IMR-90 (cell line): ENCODE results near the gene TENM4. TPM values are rescaled to one million over a fixed set of nuclear protein-coding genes. Genes with fewer than 3 reads are reported as not detected.

Source experiments
- ATAC-seq: fragments of 200-7000 bp; cut with Tn5 transposase; 2 replicates; pipeline ENCODE4 v1.9.1; 2020; ENCODE audit warnings: low read depth, mild to moderate bottlenecking, moderate library complexity
- BruUV-seq: library from RNA; stranded (reverse); fragments of 400-500 nt; replicated peaks from 2 replicates; lab custom pipeline; 2021; lab: Mats Ljungman, UMichigan
- CTCF ChIA-PET: fragments of 300-600 bp; formaldehyde crosslinking; extraction: SDS; loops from one replicate; lab custom pipeline; 2021; ENCODE audit warnings: antibody characterized with exemption; lab: Yijun Ruan, JAX
- POLR2A ChIA-PET: fragments of 300-600 bp; sonication (Branson Sonifier 250); formaldehyde crosslinking; loops from one replicate; lab custom pipeline; 2022; ENCODE audit warnings: antibody characterized with exemption; ENCODE audit not compliant: unreplicated experiment; lab: Charles Lee
- DNase-seq: peaks from one replicate; pipeline ENCODE4 v3.0.0; 2013
- H2AFZ ChIP-seq: replicated peaks from 2 replicates; pipeline ENCODE3; 2013; ENCODE audit warnings: low read length, mild to moderate bottlenecking; ENCODE audit not compliant: poor library complexity
- H2AK5ac ChIP-seq: 2 replicates; pipeline ENCODE4 v1.6.1; 2013; ENCODE audit warnings: low read depth, low read length, inconsistent platforms
- H2AK9ac ChIP-seq: replicated peaks from 2 replicates; pipeline ENCODE3; 2013; ENCODE audit warnings: mild to moderate bottlenecking, low read depth, low read length, moderate library complexity; ENCODE audit not compliant: poor library complexity
- H2BK120ac ChIP-seq: 2 replicates; pipeline ENCODE4 v1.6.1; 2013; ENCODE audit warnings: low read depth, low read length, inconsistent platforms
- H2BK15ac ChIP-seq: 3 replicates; pipeline ENCODE4 v1.6.1; 2013; ENCODE audit warnings: low read depth, low read length, inconsistent platforms
- H2BK20ac ChIP-seq: 2 replicates; pipeline ENCODE4 v1.6.1; 2013; ENCODE audit warnings: low read depth, mild to moderate bottlenecking, inconsistent platforms, low read length, moderate library complexity
- H2BK5ac ChIP-seq: 2 replicates; pipeline ENCODE4 v1.6.1; 2013; ENCODE audit warnings: mild to moderate bottlenecking, low read depth, low read length, inconsistent platforms; ENCODE audit not compliant: poor library complexity, severe bottlenecking
- H3K14ac ChIP-seq: replicated peaks from 2 replicates; pipeline ENCODE4 v1.6.1; 2013; ENCODE audit warnings: low read depth, low read length, inconsistent platforms
- H3K18ac ChIP-seq: 2 replicates; pipeline ENCODE4 v1.6.1; 2013; ENCODE audit warnings: low read depth, low read length, control low read depth
- H3K23ac ChIP-seq: 2 replicates; pipeline ENCODE4 v1.6.1; 2013; ENCODE audit warnings: low read depth, low read length, inconsistent platforms
- H3K27ac ChIP-seq: 2 replicates; pipeline ENCODE4 v1.5.1; 2013; ENCODE audit warnings: mild to moderate bottlenecking, control low read depth, low read length; ENCODE audit not compliant: insufficient read depth
- H3K27me3 ChIP-seq: 2 replicates; pipeline ENCODE4 v1.6.1; 2013; ENCODE audit warnings: low read length; ENCODE audit not compliant: control insufficient read depth, insufficient read depth
- H3K36me3 ChIP-seq: 2 replicates; pipeline ENCODE4 v1.6.1; 2013; ENCODE audit warnings: low read length, mixed read lengths; ENCODE audit not compliant: control insufficient read depth, insufficient read depth
- H3K4ac ChIP-seq: 2 replicates; pipeline ENCODE4 v1.6.1; 2013; ENCODE audit warnings: low read depth, low read length, inconsistent platforms
- H3K4me1 ChIP-seq: 2 replicates; pipeline ENCODE4 v1.6.1; 2013; ENCODE audit warnings: low read length, mixed read lengths; ENCODE audit not compliant: control insufficient read depth, insufficient read depth
- H3K4me2 ChIP-seq: 2 replicates; pipeline ENCODE4 v1.6.1; 2013; ENCODE audit warnings: low read depth, mild to moderate bottlenecking, control low read depth, low read length, moderate library complexity
- H3K4me3 ChIP-seq: 2 replicates; pipeline ENCODE4 v1.5.1; 2013; ENCODE audit warnings: low read depth, mild to moderate bottlenecking, control low read depth, low read length, moderate library complexity; ENCODE audit not compliant: insufficient read depth
- H3K56ac ChIP-seq: 2 replicates; pipeline ENCODE4 v1.6.1; 2013; ENCODE audit warnings: low read length, inconsistent platforms; ENCODE audit not compliant: insufficient read depth; ENCODE audit errors: extremely low read depth
- H3K79me1 ChIP-seq, 2 experiments: 2 replicates each; pipeline ENCODE4 v1.6.1; 2013; ENCODE audit warnings: low read length in 2 of 2, inconsistent platforms in 1 of 2, low read depth in 1 of 2
- H3K9ac ChIP-seq: 2 replicates; pipeline ENCODE4 v1.6.1; 2013; ENCODE audit warnings: low read depth, low read length, control low read depth
- H3K9me1 ChIP-seq: 2 replicates; pipeline ENCODE4 v1.6.1; 2013; ENCODE audit warnings: low read length, inconsistent platforms; ENCODE audit not compliant: insufficient read depth
- H3K9me3 ChIP-seq: 2 replicates; pipeline ENCODE4 v1.6.1; 2013; ENCODE audit warnings: low read length; ENCODE audit not compliant: control insufficient read depth, insufficient read depth
- H4K20me1 ChIP-seq: 2 replicates; pipeline ENCODE4 v1.6.1; 2013; ENCODE audit warnings: low read length, inconsistent platforms; ENCODE audit not compliant: insufficient read depth
- H4K5ac ChIP-seq: 2 replicates; pipeline ENCODE4 v1.6.1; 2013; ENCODE audit warnings: mild to moderate bottlenecking, low read depth, low read length, control low read depth
- H4K8ac ChIP-seq, 2 experiments: 2 replicates each; pipeline ENCODE4 v1.6.1; 2013; ENCODE audit warnings: low read depth in 2 of 2, low read length in 2 of 2, control low read depth in 1 of 2, inconsistent platforms in 1 of 2
- H4K91ac ChIP-seq: 2 replicates; pipeline ENCODE4 v1.6.1; 2013; ENCODE audit warnings: low read depth, low read length, inconsistent platforms; ENCODE audit not compliant: insufficient read depth
- BHLHE40 ChIP-seq: fragments of 150-350 bp; IDR thresholded peaks from 2 replicates; pipeline ENCODE4 v1.6.1; 2016; ENCODE audit warnings: mild to moderate bottlenecking, low read depth, low read length
- MAFK ChIP-seq: IDR thresholded peaks from 2 replicates; pipeline ENCODE4 v1.6.1; 2012; ENCODE audit warnings: low read depth, low read length, improper control_type of control experiment
- MAZ ChIP-seq: IDR thresholded peaks from 2 replicates; pipeline ENCODE4 v1.6.1; 2012; ENCODE audit warnings: low read depth, mild to moderate bottlenecking, low read length, improper control_type of control experiment, moderate library complexity, borderline replicate concordance
- POLR2A ChIP-seq: IDR thresholded peaks from 2 replicates; pipeline ENCODE4 v1.6.1; 2012; ENCODE audit warnings: mild to moderate bottlenecking, low read depth, low read length
- RFX5 ChIP-seq: IDR thresholded peaks from 2 replicates; pipeline ENCODE4 v1.8.0; 2012; ENCODE audit warnings: low read depth, mild to moderate bottlenecking, low read length, moderate library complexity
- WGBS, 2 experiments: methylation state at CpG; one replicate each; pipeline versions ENCODE4 v1.1.5 to v1.1.7; 2013; ENCODE audit warnings: missing lambda C conversion rate in 2 of 2; ENCODE audit not compliant: insufficient read length in 1 of 2; ENCODE audit errors: extremely low coverage in 2 of 2; 5-methylcytosine and 5-hydroxymethylcytosine counted together
- dilution Hi-C: fragments of 300-500 bp; cut with HindIII; formaldehyde crosslinking; loops from one replicate; pipeline ENCODE4 v1.14.3; 2018; ENCODE audit warnings: low sequenced_read_pairs; ENCODE audit not compliant: unreplicated experiment
- in situ Hi-C: fragments of 300-500 bp; cut with MboI; formaldehyde crosslinking; loops from 3 replicates; pipeline ENCODE4 v1.14.3; 2019; ENCODE audit warnings: low sequenced_read_pairs, inconsistent platforms, mixed read lengths
- intact Hi-C: fragments of 100-400 bp; cut with micrococcal nuclease; formaldehyde crosslinking; loops from 2 replicates; pipeline ENCODE4 v1.10.0; 2022
- polyA plus RNA-seq, 3 experiments: library from polyadenylated mRNA; depleted of rRNA; stranded (reverse); fragments of >200 nt; gene quantifications; 2 replicates each; pipeline ENCODE4 v1.2.3, GENCODE V29; 2012; ENCODE audit warnings: low replicate concordance in 1 of 3
- total RNA-seq: library from RNA; depleted of rRNA; stranded (reverse); fragments of >200 nt; gene quantifications from 2 replicates; pipeline ENCODE4 v1.2.3, GENCODE V29; 2012

The TENM4 gene
- total and polyA plus RNA-seq, 2 of the 4 experiments (the other 2 are of a cell fraction) = 7.4 to 9.0 TPM

GRCh38 chr11:78727816-78728215 is 713.0 kb downstream of the TENM4 start:
- Histone ChIP-seq H4K8ac (no peak overlapping the region), H3K27me3 (no peaks in the 10 kb centered on the region), H4K20me1 (no peaks in the 10 kb centered on the region), H3K4me1 (peaks cover 3% of the 10 kb centered on the region; the same call in 1 of the 2 replicates), H3K4me3 (no peak overlapping the region), H3K4me2 (no peak overlapping the region), H2BK15ac (no peak overlapping the region; the same call in 2 of the 3 replicates), H3K14ac (no peak overlapping the region), H3K18ac (no peak overlapping the region), H3K36me3 (peaks cover 12% of the 10 kb centered on the region; the same call in 1 of the 2 replicates), H3K79me1 (no peaks in the 10 kb centered on the region), H3K4ac (no peak overlapping the region), H2BK120ac (no peak overlapping the region), H3K27ac (no peak overlapping the region), H3K23ac (no peak overlapping the region), H2BK5ac (no peak overlapping the region), H4K91ac (no peak overlapping the region), H3K9me1 (no peaks in the 10 kb centered on the region), H3K56ac (no peak overlapping the region), H2AFZ (no peak overlapping the region), H4K5ac (no peak overlapping the region), H3K9me3 (no peaks in the 10 kb centered on the region), H2BK20ac (no peak overlapping the region), H2AK5ac (no peak overlapping the region), H3K9ac (no peak overlapping the region), H2AK9ac (no peak overlapping the region)
- BruUV-seq = no TSS peak
- TF ChIP-seq MAFK = no peak
- TF ChIP-seq POLR2A = no peak
- TF ChIP-seq MAZ = no peak
- no peak for TF ChIP-seq RFX5
- TF ChIP-seq BHLHE40 = no peak
- ATAC-seq (no peak), DNase-seq (no peak)
- WGBS, 2 experiments = 67% methylated on average over 2 of the region's 5 CpGs; no CpG with 5 or more reads in 1 of the 2 experiments
- dilution Hi-C loops = no loop called here
- intact Hi-C loops = no loop called here
- CTCF ChIA-PET = interaction anchor here (1.2 kb wide), 1 partner anchor 9 kb away, joined by 4 read pairs; no protein-coding TSS in a partner anchor
- in situ Hi-C loops = no loop called here
- POLR2A ChIA-PET = no interaction called here
